Activated naive CD4-positive, alpha-beta T cell treated with anti-CD3 and anti-CD28 coated beads, Interleukin-2, amount 50 U/mL, for 72 hours (primary cell): ENCODE results near the gene VPS37D. TPM values are rescaled to one million over a fixed set of nuclear protein-coding genes. Genes with fewer than 3 reads are reported as not detected.
A peak's percentile ranks its signal among the peaks of the same experiment; 100 is the strongest.

ENCODE experiments used
- ATAC-seq, 2 donors: fragments of 150-1000 bp; cut with Tn5 transposase; 2 replicates each; pipeline ENCODE4 v1.10.0; 2021; ENCODE audit warnings: mild to moderate bottlenecking in 2 of 2, moderate library complexity in 2 of 2
- DNase-seq, 2 donors: peaks; one replicate each; pipeline ENCODE4 v3.0.0; 2021 to 2022; ENCODE audit warnings: low spot score in 2 of 2
- H3K27ac Mint-ChIP-seq, 2 donors: one replicate each; pipeline ENCODE4 v1.8.0; 2022; ENCODE audit warnings: mild to moderate bottlenecking in 2 of 2, mixed read lengths in 2 of 2
- H3K36me3 Mint-ChIP-seq, 2 donors: one replicate each; pipeline ENCODE4 v1.8.0; 2022; ENCODE audit warnings: mixed read lengths in 2 of 2
- H3K9me3 Mint-ChIP-seq, 2 donors: one replicate each; pipeline ENCODE4 v1.8.0; 2022; ENCODE audit warnings: mixed read lengths in 2 of 2
- total RNA-seq, 2 donors: library from RNA; stranded (reverse); gene quantifications; one replicate each; pipeline ENCODE4 v1.2.3, GENCODE V29; 2022

VPS37D gene
- total RNA-seq, 2 donors from 2014 or later, result 0.95 TPM; not detected in 1

DNA sequence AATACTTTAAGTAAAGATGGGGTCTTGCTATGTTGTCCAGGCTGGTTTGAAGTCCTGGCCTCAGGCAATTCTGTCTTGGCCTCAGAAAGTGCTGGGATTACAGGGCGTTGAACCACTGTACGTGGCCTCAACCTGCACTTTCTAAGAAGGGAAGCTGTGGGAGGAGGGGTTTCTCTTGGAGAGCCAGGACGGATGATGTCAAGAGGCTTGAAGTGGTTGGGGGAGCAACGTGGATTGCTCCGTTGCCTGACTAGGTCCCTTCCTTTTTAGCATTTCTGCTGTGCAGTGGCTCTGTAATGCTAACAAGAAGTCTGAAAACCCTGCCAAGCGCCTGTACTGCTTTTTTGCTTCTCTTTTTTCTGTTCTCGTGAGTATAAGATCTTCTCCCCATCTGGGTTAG lies 23.0 kb downstream of the VPS37D start:
- DNase-seq, result no peak
- ATAC-seq, result no peak
- Mint-ChIP-seq H3K9me3 (no peaks in the 10 kb centered on the region), H3K36me3 (peaks cover 27 to 31% of the 10 kb centered on the region in 2 donors), H3K27ac (no peak overlapping the region)

GRCh38 chr7:73696372-73696771 lies 28.7 kb downstream of the VPS37D start:
- Mint-ChIP-seq H3K36me3 (peaks cover 11 to 14% of the 10 kb centered on the region in 2 donors), H3K27ac (no peak overlapping the region)
- ATAC-seq, result no peak

DNA sequence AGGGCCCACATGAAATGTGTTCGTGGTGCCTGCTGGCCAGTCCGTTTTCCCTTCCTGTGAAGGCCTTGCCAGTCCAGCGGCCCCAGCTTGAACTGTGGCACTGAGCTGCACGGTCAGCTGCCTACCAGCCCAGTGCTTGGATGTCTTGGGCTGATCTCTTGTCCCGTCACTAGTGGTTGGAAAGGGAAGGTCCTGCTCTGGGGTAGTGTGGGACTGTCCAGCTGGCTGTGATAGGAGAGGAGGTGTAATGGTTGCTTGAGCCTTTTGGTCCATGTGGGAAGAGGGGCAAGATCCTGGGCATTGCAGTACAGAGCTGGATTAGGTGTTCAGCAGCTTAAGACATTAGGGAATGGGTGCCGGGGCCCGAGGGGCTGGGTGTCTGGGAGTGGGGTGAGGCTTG lies 30.8 kb downstream of the VPS37D start:
- peak overlapping the region; percentile 40 to 57 for H3K27ac Mint-ChIP-seq
- H3K36me3 Mint-ChIP-seq, result peaks cover 0 to 8% of the 10 kb centered on the region in 2 donors

More at GRCh38 chr7:73696372-73696771, 28.7 kb downstream of the VPS37D start:
- no peaks in the 10 kb centered on the region for H3K9me3 Mint-ChIP-seq
- DNase-seq, result no peak

DNA sequence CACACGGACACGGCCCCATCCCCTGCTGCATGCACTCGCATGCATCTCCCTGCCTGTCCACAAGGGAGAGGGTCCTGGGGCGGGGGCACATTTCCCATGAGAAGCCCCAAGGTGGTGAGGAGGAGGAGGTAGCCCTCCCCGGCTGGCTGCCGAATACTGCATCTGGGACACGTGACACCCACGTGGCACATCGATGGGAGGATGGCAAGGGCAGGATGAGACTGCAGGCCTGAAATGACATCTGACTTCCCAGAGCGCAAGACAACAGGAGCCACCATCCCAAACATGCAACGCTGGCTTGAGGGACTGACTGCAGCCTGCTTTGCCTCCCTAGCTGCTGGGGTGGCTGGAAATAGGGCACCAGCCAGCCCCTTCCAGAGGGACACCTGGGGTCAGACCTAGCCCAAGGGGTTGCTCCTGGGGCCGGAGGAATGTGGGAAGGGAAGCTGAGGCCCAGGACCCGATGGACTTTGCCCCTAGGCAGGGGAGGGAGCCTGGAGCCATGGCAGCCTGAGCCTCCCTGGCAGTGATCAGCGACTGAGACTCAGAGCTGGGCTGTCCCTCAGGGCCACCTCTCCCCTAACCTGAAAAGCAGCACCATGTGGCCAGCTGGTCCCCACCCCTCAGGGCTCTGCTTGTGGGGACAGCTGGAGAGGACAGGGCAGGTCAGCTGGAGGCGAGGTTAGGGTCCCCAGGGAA lies 31.9 kb downstream of the VPS37D start:
- ATAC-seq (no peak), DNase-seq (no peak)
- Mint-ChIP-seq H3K36me3 (peaks cover 0 to 3% of the 10 kb centered on the region in 2 donors), H3K9me3 (no peaks in the 10 kb centered on the region), H3K27ac (no peak overlapping the region)

More for the DNA sequence above, 30.8 kb downstream of the VPS37D start:
- DNase-seq (no peak), ATAC-seq (no peak)
- no peaks in the 10 kb centered on the region for H3K9me3 Mint-ChIP-seq

- no peaks in the 10 kb centered on the region for H3K36me3 Mint-ChIP-seq
Observed at GRCh38 chr7:73700069-73700423, 32.4 kb downstream of the VPS37D start.

DNA sequence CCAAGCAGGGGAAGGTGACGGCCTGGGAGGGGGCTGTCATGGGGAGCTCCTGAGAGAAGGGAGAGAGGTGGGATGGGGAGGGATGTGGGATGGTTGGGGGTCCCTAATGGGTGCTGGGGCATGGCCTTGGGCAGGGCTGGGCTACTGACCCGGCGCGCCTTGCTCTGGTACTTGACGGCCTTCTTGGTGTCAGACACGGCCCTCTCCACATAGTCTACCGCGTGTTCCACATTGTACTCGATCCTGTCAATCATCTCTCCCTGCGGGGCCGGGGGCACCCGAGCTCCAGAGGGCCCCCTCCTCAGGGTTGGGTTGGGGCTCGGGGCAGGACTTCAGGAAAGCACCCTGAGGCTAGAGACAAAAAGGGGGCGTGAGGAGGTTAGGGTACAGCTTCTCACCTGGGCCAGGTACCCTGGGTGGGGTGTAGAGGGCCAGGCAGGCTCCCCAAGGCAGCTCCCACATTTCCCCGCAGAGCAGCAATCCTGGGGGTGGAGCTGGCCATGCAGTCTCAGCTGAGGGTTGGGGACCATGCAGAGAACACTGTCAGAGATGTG lies 33.0 kb downstream of the VPS37D start:
- Mint-ChIP-seq H3K27ac (no peak overlapping the region), H3K36me3 (no peaks in the 10 kb centered on the region), H3K9me3 (no peaks in the 10 kb centered on the region)
- ATAC-seq, result no peak
- no peak for DNase-seq

More at GRCh38 chr7:73700069-73700423, 32.4 kb downstream of the VPS37D start:
- Mint-ChIP-seq H3K9me3 (no peaks in the 10 kb centered on the region), H3K27ac (no peak overlapping the region)
- no peak for DNase-seq
- ATAC-seq, result no peak

DNA sequence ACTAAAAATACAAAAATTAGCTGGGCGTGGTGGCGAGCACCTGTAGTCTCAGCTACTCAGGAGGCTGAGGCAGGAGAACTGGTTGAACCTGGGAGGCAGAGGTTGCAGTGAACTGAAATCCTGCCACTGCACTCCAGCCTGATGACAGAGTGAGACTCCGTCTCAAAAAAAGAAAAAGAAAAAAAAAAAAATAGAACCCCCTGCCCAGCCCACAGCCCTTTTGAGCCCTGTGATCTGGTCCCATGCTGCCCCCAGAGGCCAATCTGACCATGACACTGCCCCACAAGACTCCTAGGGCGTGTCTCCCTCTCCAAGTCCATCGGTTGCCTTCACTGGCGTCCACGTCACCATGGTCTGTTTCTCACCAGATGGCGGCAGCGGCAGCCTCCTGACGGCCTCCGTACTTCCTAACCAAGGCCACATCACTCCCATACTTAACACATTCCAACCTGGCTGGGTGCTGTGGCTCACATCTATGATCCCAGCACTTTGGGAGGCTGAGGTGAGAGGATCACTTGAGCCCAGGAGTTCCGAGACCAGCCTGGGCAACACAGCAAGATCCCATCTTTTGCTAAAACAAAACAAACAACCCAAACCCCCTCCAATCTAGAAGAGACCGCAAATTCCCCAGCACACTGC lies 33.8 kb downstream of the VPS37D start:
- no peaks in the 10 kb centered on the region for H3K9me3 Mint-ChIP-seq
- ATAC-seq, result peak in 1 of 2 donors; percentile 48
- no peaks in the 10 kb centered on the region for H3K36me3 Mint-ChIP-seq
- H3K27ac Mint-ChIP-seq, result no peak overlapping the region
- peak in 1 of 2 donors; percentile 43 for DNase-seq

DNA sequence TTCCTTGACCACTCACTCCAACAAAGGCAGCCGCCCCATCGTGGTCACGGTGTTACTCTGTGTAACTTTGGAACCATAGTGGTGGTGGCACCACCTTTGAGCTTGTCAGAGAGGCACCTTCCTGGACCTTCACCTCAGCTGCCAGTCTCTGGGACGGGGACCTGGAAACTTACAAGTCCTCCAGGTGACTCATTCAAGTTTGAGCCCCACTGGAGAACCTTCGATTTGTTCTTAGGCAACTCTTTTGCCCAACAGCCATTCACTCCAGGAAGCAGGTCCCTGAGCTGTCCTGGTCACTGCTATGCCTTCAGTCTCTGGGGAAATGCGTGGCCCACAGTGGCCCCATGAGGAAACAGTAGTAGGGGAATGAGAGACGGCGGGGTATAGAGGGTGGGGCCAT lies 34.6 kb downstream of the VPS37D start:
- Mint-ChIP-seq H3K36me3 (no peaks in the 10 kb centered on the region), H3K9me3 (no peaks in the 10 kb centered on the region)

DNA sequence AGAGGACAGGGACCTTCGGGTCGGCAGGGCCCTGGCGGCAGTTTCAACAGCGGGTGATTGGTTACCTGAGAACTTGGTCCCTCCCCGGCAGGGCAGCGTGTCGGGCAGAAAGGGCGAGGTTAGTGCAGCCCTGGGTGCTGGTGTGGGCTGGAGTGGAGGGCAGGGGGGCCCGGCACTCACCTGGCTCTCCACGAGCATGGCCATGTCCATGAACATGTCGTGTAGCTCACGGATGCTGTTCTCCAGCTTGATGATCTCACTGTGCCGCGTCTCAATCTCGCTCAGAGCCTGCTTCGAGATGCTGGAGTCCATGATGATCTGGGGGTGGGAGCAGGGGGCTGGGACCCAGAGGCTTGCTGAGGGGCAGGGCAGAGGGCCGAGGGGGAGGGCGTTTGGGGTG lies 35.0 kb downstream of the VPS37D start:
- H3K9me3 Mint-ChIP-seq, result no peaks in the 10 kb centered on the region
- H3K27ac Mint-ChIP-seq, result no peak overlapping the region
- H3K36me3 Mint-ChIP-seq, result no peaks in the 10 kb centered on the region
- DNase-seq, result no peak
- ATAC-seq, result no peak

More for the DNA sequence above, 34.6 kb downstream of the VPS37D start:
- DNase-seq (no peak), ATAC-seq (no peak)
- H3K27ac Mint-ChIP-seq, result no peak overlapping the region

GRCh38 chr7:73703225-73703624 lies 35.6 kb downstream of the VPS37D start:
- Mint-ChIP-seq H3K36me3 (no peaks in the 10 kb centered on the region), H3K27ac (no peak overlapping the region), H3K9me3 (no peaks in the 10 kb centered on the region)
- no peak for DNase-seq
- ATAC-seq, result no peak

GRCh38 chr7:73703757-73704639 lies 36.4 kb downstream of the VPS37D start:
- no peaks in the 10 kb centered on the region for H3K9me3 Mint-ChIP-seq
- H3K27ac Mint-ChIP-seq, result no peak overlapping the region
- DNase-seq, result peak in 1 of 2 donors; percentile 55
- H3K36me3 Mint-ChIP-seq, result no peaks in the 10 kb centered on the region
- peak; percentile 30 to 69 for ATAC-seq

DNA sequence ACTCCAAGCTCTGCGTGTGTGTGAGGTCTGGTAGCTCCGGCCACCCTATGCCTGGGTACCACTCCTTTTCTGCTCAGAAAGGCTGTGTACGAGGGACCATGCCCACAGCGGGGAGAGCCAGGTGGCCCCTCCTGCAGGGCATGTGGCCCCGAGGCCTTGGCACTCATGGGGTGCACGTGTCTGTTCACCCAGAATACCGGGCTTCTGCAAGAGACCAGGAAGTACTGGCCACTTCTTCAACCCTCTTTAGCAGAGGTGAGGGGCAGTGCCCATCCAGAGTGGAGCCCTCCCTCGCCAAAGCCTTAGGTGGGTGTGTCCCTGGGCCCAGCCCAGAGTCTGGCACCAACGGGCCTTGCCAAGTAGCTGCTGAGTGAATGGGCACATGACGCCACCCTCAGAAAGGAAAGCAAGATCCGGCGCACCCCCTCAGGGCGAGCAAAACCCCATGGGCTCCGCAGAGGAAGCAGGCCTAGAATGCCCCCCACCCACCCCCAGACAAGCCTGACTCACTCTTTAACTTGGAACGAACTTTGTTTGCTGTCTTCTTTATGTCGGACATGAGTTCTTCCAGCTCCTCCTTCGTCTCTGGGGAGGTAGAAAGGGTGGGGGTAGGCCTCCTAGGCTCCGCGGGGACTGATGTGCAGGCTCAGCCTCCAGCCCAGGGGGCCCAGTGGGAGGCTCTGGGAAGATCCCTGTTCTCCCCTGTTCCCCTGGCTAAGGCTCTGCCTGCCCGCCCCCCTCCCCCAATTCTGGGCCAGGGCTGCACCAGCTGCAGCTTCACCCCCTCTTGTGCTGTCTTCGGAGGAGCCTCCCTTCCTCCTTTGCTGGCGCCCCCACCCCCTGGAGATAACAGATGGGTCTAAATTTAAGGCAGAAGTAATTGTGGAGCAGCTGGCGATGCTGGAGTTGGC lies 37.3 kb downstream of the VPS37D start:
- DNase-seq (no peak), ATAC-seq (no peak)
- Mint-ChIP-seq H3K9me3 (no peaks in the 10 kb centered on the region), H3K27ac (no peak overlapping the region), H3K36me3 (no peaks in the 10 kb centered on the region)

- Mint-ChIP-seq H3K9me3 (no peaks in the 10 kb centered on the region), H3K27ac (no peak overlapping the region), H3K36me3 (no peaks in the 10 kb centered on the region)
- ATAC-seq, result no peak
- no peak for DNase-seq
Observed at GRCh38 chr7:73705551-73705920, 37.9 kb downstream of the VPS37D start.

GRCh38 chr7:73706126-73707044 lies 38.8 kb downstream of the VPS37D start:
- Mint-ChIP-seq H3K9me3 (no peaks in the 10 kb centered on the region), H3K36me3 (no peaks in the 10 kb centered on the region), H3K27ac (no peak overlapping the region)
- DNase-seq, result peak in 1 of 2 donors; percentile 41
- peak; percentile 77 to 87 for ATAC-seq

GRCh38 chr7:73707045-73707631 lies 39.5 kb downstream of the VPS37D start:
- Mint-ChIP-seq H3K9me3 (no peaks in the 10 kb centered on the region), H3K27ac (peak overlapping the region in 1 of 2 donors; percentile 27)

More at GRCh38 chr7:73707045-73707631, 39.5 kb downstream of the VPS37D start:
- ATAC-seq (peak in 1 of 2 donors; percentile 39), DNase-seq (no peak)
- no peaks in the 10 kb centered on the region for H3K36me3 Mint-ChIP-seq
